A549 (cell line): Measurements from ENCODE around the gene TBC1D12.

Source experiments
- CEBPB ChIP-seq, 2 experiments: fragments of >200 bp in 1 of 2; sonication (Bioruptor Twin) in 1 of 2; formaldehyde crosslinking in 1 of 2; IDR thresholded peaks; 2 replicates each; pipeline ENCODE4 v1.6.1; 2012 to 2016
- CHD2 ChIP-seq: fragments of 150-350 bp; IDR thresholded peaks from 2 replicates; pipeline ENCODE4 v1.6.1; 2014; ENCODE audit warnings: low read length; ENCODE audit not compliant: partially characterized antibody
- ESRRA ChIP-seq: fragments of 150-350 bp; IDR thresholded peaks from 2 replicates; pipeline ENCODE4 v1.6.1; 2014; ENCODE audit warnings: mild to moderate bottlenecking, low read length, borderline replicate concordance
- FOSL2 ChIP-seq, 2 experiments: fragments of 450-650 bp in 1 of 2; fragments of >200 bp in 1 of 2; sonication (Bioruptor Twin) in 1 of 2; formaldehyde crosslinking; IDR thresholded peaks; 2 replicates each; pipeline versions ENCODE4 v1.5.0 to v1.6.1; 2016 to 2020; ENCODE audit warnings: mild to moderate bottlenecking in 1 of 2, moderate library complexity in 1 of 2
- PBX3 ChIP-seq: IDR thresholded peaks from 2 replicates; pipeline ENCODE4 v1.6.1; 2012
- POLR2A ChIP-seq: IDR thresholded peaks from 2 replicates; pipeline ENCODE4 v1.6.1; 2012; ENCODE audit warnings: mild to moderate bottlenecking, low read length
- REST ChIP-seq: fragments of 200-600 bp; sonication (generic); IDR thresholded peaks from 2 replicates; pipeline ENCODE4 v1.6.1; 2016; ENCODE audit warnings: antibody characterized with exemption, mild to moderate bottlenecking, moderate library complexity

- TF ChIP-seq POLR2A (no peak), CEBPB (IDR thresholded peaks at IDR 0.05) (no peak), PBX3 (no peak), CHD2 (no peak), FOSL2 (IDR thresholded peaks at IDR 0.05) (no peak), FOSL2 (CRISPR knock-in tag; IDR thresholded peaks at IDR 0.05) (no peak), REST (no peak), ESRRA (no peak)
These were observed 168.7 kb downstream of the TBC1D12 start for GRCh38 chr10:94571081-94571480.
